PC-3 (cell line): Measurements from ENCODE around the gene CMTR2.

Source experiments
- CTCF ChIP-seq: fragments of 300-600 bp; sonication (generic); conservative IDR thresholded peaks from 2 replicates; pipeline ENCODE4 v1.5.1; 2017; ENCODE audit warnings: antibody characterized with exemption, low read depth, mild to moderate bottlenecking, low read length
- EZH2 ChIP-seq: fragments of 300-600 bp; sonication (generic); IDR thresholded peaks from one replicate; pipeline ENCODE4 v1.6.1; 2017; ENCODE audit warnings: antibody characterized with exemption, mild to moderate bottlenecking, low read length; ENCODE audit not compliant: unreplicated experiment
- EZH2phosphoT487 ChIP-seq: fragments of 300-600 bp; sonication (generic); IDR thresholded peaks from 2 replicates; pipeline ENCODE4 v1.6.1; 2018; ENCODE audit warnings: mild to moderate bottlenecking, antibody characterized with exemption, low read length, borderline replicate concordance

GRCh38 chr16:71319999-71320398 is 30.8 kb upstream of the CMTR2 start:
- TF ChIP-seq CTCF = no peak
- TF ChIP-seq EZH2 = no peak
- no peak for TF ChIP-seq EZH2phosphoT487
